HG02973 (cell line): ENCODE results near the gene C5orf52.
"Not testable (repeated sequence)": the region's sequence is repeated elsewhere in the genome, so short reads cannot be mapped to it uniquely, and the experiment has no call there.

Experiments used
- ATAC-seq: cut with Tn5 transposase; IDR thresholded peaks from one replicate; pipeline ENCODE4 v1.9.1; 2021; ENCODE audit warnings: moderate library complexity; ENCODE audit not compliant: unreplicated experiment

C5orf52 gene

GRCh38 chr5:157719245-157719644 is 47.9 kb downstream of the C5orf52 start:
- no peak for ATAC-seq

DNA sequence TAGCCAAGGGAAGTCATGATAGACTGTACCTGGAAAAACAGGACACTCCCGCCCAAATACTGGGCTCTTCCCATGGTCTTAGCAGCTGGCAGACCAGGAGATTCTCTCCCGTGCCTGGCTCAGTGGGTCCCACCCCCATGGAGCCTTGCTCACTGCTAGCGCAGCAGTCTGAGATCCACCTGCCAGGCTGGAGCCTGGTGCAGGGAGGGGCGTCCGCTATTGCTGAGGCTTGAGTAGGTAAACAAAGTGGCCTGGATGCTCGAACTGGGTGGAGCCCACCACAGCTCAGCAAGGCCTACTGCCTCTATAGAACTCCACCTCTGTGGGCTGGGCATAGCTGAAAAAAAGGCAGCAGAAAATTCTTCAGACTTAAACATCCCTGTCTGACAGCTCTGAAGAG is 49.8 kb downstream of the C5orf52 start:
- no peak for ATAC-seq

- ATAC-seq: not testable (repeated sequence)
Observed at GRCh38 chr5:157722895-157723294, 51.6 kb downstream of the C5orf52 start.

DNA sequence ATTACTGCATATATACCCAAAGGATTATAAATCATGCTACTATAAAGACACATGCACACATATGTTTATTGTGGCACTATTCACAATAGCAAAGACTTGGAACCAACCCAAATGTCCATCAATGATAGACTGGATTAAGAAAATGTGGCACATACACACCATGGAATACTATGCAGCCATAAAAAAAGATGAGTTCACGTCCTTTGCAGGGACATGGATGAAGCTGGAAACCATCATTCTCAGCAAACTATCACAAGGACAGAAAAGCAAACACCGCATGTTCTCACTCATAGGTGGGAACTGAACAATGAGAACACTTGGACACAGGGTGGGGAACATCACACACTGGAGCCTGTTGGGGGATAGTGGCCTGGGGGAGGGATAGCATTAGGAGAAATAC is 55.3 kb downstream of the C5orf52 start:
- not testable (repeated sequence) for ATAC-seq

GRCh38 chr5:157727858-157728257 is 56.5 kb downstream of the C5orf52 start:
- ATAC-seq: not testable (repeated sequence)
